PC-9 (cell line): ENCODE measurements around the gene GDPD3.

Experiments
- CTCF ChIP-seq: fragments of 200-600 bp; sonication (generic); conservative IDR thresholded peaks from 2 replicates; pipeline ENCODE4 v1.6.1; 2017; ENCODE audit warnings: mixed run types, antibody characterized with exemption, mild to moderate bottlenecking, moderate library complexity
- EZH2 ChIP-seq: fragments of 200-600 bp; sonication (generic); IDR thresholded peaks from 2 replicates; pipeline ENCODE4 v1.8.0; 2017; ENCODE audit warnings: antibody characterized with exemption, low read depth

GRCh38 chr16:30069611-30070462 is 43.5 kb downstream of the GDPD3 start:
- TF ChIP-seq CTCF: no peak
- TF ChIP-seq EZH2: no peak
